ENCODE results near the gene MAN2C1. TPM values are rescaled to one million over a fixed set of nuclear protein-coding genes. Genes with fewer than 3 reads are reported as not detected.
"Not testable (repeated sequence)": the region's sequence is repeated elsewhere in the genome, so short reads cannot be mapped to it uniquely, and the experiment has no call there.

Gene MAN2C1
- 100 to 1,000 TPM in 2 of 4 donors, 10 to 100 TPM in 2; 80.9 to 278 (median 177) TPM for polyA plus RNA-seq (ENCODE audit: insufficient read length in 4 of 4)

GRCh38 chr15:75367913-75368688 is at the start of gene MAN2C1:
TSS of gene MAN2C1 (minus strand) at chr15:75368607. CDS start at chr15:75368583, 24 bp downstream.
- DNase-seq (ENCODE audit: low read depth in 4 of 4, low spot score in 2 of 4), result peak; percentile 68 to 92 (median 83)

- no peak for DNase-seq (ENCODE audit: low read depth in 4 of 4, low spot score in 2 of 4)
These were observed 48.2 kb upstream of the MAN2C1 start for GRCh38 chr15:75416584-75416983.

GRCh38 chr15:75410196-75410595 is 41.8 kb upstream of the MAN2C1 start:
- DNase-seq (ENCODE audit: low read depth in 4 of 4, low spot score in 2 of 4), result no peak

- DNase-seq (ENCODE audit: low read depth in 4 of 4, low spot score in 2 of 4), result no peak
These were observed 38.7 kb upstream of the MAN2C1 start for GRCh38 chr15:75407083-75407482.

GRCh38 chr15:75403892-75404291 is 35.5 kb upstream of the MAN2C1 start:
- DNase-seq (ENCODE audit: low read depth in 4 of 4, low spot score in 2 of 4), result no peak

GRCh38 chr15:75397494-75397893 is 29.1 kb upstream of the MAN2C1 start:
- no peak for DNase-seq (ENCODE audit: low read depth in 4 of 4, low spot score in 2 of 4)

- no peak for DNase-seq (ENCODE audit: low read depth in 4 of 4, low spot score in 2 of 4)
These were observed 21.5 kb upstream of the MAN2C1 start for GRCh38 chr15:75389791-75390382.

- not testable (repeated sequence) for DNase-seq (ENCODE audit: low read depth in 4 of 4, low spot score in 2 of 4)
These were observed 15.6 kb upstream of the MAN2C1 start for GRCh38 chr15:75383986-75384385.

- no peak for DNase-seq (ENCODE audit: low read depth in 4 of 4, low spot score in 2 of 4)
These were observed 12.4 kb upstream of the MAN2C1 start for GRCh38 chr15:75380773-75381172.

GRCh38 chr15:75371901-75372688 is 3.7 kb upstream of the MAN2C1 start:
- DNase-seq (ENCODE audit: low read depth in 4 of 4, low spot score in 2 of 4), result no peak

GRCh38 chr15:75371486-75371885 is 3.1 kb upstream of the MAN2C1 start:
- DNase-seq (ENCODE audit: low read depth in 4 of 4, low spot score in 2 of 4), result no peak

- no peak for DNase-seq (ENCODE audit: low read depth in 4 of 4, low spot score in 2 of 4)
These were observed 1.6 kb upstream of the MAN2C1 start for GRCh38 chr15:75369897-75370581.

- DNase-seq (ENCODE audit: low read depth in 4 of 4, low spot score in 2 of 4), result no peak
These were observed 357 bp upstream of the MAN2C1 start for GRCh38 chr15:75368689-75369239.

- no peak for DNase-seq (ENCODE audit: low read depth in 4 of 4, low spot score in 2 of 4)
These were observed 948 bp downstream of the MAN2C1 start for GRCh38 chr15:75367406-75367912.

- DNase-seq (ENCODE audit: low read depth in 4 of 4, low spot score in 2 of 4), result no peak
These were observed 1.4 kb downstream of the MAN2C1 start for GRCh38 chr15:75367006-75367405.

- DNase-seq (ENCODE audit: low read depth in 4 of 4, low spot score in 2 of 4), result no peak
These were observed 2.2 kb downstream of the MAN2C1 start for GRCh38 chr15:75366163-75366562.

GRCh38 chr15:75364881-75365280 is 3.5 kb downstream of the MAN2C1 start:
- DNase-seq (ENCODE audit: low read depth in 4 of 4, low spot score in 2 of 4), result no peak

GRCh38 chr15:75363786-75364185 is 4.6 kb downstream of the MAN2C1 start:
- DNase-seq (ENCODE audit: low read depth in 4 of 4, low spot score in 2 of 4), result no peak

GRCh38 chr15:75362642-75363249 is 5.7 kb downstream of the MAN2C1 start:
- DNase-seq (ENCODE audit: low read depth in 4 of 4, low spot score in 2 of 4), result no peak

Data from left renal cortex interstitium (tissue), 4 donors.